ENCODE data around the gene CHD1L.

DNA sequence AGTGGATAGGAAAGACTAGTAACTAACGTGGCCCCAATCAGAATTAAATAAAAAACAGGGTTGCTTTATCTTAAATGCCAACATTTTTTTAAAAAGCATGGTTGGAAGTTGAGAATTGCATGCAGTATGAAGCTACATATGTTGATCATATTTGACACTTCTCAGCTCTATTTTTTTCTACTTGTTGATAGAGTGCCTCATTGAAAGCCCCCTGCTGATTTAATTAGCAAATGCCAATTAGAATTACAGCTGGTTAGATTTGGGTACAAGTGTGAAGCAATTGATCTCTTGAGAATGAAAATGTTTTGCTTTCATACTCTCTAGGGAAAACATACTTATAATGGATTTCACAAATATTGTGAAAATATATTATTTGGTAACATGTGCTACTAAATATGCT lies 40.5 kb downstream of the CHD1L start:
- TF ChIP-seq POLR2A (IDR thresholded peaks at IDR 0.05; ENCODE audit: low read depth, low read length) (no peak), POLR2AphosphoS5 (IDR thresholded peaks at IDR 0.05; ENCODE audit: low read depth, low read length) (no peak)
